NOMO-1 treated with DMSO at 0.1 percent for 48 hours (cell line): ENCODE results near the gene REPIN1.

Experiments used
- DNase-seq: peaks from one replicate; lab custom pipeline; 2025; ENCODE audit not compliant: unreplicated experiment; lab: John Stamatoyannopoulos, UW

The REPIN1 gene

DNA sequence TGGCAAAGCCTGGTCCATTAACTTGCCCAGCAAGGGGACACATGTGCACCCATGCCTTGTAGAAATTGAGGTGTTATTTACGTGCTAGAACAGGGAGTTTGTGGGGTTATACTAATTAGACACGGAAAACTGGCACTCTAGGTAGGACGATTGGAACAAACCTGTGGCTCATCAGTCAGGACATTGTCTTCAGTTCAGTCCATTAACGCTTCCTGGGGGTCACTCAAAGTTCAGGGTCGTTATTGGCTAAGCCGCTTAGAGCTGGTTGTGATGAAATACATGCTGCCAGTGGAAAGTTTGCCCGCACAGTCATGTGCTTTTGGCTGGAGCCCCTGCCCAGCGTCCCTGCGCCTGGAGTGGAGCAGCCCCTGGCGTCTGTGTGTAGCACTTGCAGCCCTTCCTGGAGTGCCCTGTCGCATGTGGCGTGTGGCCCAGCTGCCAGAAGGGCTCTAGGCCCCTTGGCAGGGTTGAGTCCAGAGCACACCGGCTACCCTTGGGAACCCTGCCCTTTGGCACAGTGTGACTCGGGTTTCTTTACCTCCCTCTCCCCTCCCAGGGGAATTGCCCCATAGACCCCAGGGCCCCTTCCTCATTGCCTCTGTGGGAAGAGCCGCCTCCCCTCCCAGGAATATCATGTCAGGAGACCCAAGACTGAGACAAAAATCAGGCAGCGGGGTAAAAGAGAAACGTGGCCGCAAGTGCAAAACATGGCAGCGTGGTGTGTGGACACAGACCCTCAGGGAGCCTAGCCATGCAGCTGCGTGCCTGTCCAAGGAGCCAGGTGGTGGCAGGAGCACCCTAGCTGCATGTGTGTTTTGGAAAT is 20.3 kb downstream of the REPIN1 start:
- DNase-seq, result peak; percentile 85

DNA sequence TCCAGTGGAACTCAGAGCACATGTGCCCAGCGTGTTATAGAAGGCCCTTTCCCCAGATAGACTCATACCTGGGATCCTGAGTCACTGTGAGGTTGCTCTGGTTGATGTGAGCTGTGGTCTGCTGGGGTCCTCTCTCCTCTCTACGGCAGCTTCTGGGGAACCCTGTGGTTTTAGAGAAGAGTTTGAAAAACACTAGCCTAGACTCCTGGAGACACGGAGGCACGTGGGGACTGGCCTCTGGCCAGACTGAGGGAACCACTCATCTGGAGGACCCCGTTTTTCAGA is 20.9 kb downstream of the REPIN1 start:
- DNase-seq, result no peak

DNA sequence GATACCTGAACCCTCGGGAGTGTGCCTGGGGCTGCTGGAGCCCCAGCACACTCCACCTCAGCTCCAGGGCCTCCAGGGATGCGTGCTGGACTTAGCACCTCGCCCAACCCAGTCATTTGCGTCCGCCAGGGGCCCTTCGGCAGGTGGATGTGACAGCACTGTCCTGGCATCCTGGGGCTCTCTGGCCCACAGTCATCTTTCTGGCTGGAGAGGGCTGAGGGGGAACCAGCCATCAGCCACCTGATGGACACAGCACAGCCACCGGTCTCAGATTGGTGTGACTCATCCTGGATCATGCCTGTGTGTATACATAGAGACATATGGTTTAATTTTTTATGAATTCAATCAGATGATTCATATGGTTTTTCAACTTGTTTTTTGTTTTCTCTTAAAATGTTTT is 21.6 kb downstream of the REPIN1 start:
- DNase-seq, result no peak

DNA sequence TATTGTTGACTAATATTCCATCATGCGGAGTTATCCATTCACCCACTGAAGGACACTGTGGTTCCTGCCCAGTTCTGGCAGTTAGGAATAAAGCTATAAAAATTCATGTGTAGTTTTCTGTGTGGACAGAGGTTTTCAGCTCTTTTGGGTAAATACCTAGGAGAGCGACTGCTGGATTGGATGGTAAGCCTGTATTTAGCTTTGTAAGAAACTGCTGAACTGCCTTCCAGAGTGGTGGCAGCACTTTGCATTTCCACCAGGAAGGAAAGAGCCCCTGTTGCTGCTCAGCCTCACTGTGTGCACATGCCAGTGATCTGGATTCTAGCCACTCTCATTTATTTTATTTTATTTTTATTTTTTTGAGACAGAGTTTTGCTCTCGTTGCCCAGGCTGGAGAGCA is 24.7 kb downstream of the REPIN1 start:
- DNase-seq, result no peak

DNA sequence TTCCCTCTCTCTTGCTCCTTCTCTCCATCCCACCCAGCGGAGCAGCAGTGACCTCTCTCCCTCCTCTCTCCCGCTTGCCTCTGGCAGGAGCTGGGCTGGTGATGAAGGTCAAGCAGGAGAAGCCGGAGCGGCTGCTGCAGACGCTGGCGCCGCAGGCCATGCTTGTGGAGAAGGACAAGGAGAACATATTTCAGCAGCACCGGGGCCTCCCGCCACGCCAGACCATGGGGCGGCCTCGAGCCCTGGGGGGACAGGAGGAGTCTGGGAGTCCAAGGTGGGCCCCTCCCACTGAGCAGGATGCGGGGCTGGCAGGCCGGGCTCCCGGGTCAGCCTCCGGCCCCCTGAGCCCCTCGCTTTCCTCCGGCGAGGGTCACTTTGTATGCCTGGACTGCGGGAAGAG is 27.8 kb downstream of the REPIN1 start:
- DNase-seq, result no peak

DNA sequence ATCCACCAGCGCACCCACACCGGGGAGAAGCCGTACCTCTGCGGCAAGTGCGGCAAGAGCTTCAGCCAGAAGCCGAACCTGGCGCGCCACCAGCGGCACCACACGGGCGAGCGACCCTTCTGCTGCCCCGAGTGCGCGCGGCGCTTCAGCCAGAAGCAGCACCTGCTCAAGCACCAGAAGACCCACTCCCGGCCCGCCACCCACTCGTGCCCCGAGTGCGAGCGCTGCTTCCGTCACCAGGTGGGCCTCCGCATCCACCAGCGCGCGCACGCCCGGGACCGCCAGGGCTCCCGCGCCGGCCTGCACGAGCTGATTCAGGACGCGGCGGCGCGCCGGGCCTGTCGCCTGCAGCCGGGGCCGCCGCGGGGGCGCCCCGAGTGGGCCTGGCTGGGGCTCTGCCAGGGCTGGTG is 28.2 kb downstream of the REPIN1 start:
- no peak for DNase-seq

DNA sequence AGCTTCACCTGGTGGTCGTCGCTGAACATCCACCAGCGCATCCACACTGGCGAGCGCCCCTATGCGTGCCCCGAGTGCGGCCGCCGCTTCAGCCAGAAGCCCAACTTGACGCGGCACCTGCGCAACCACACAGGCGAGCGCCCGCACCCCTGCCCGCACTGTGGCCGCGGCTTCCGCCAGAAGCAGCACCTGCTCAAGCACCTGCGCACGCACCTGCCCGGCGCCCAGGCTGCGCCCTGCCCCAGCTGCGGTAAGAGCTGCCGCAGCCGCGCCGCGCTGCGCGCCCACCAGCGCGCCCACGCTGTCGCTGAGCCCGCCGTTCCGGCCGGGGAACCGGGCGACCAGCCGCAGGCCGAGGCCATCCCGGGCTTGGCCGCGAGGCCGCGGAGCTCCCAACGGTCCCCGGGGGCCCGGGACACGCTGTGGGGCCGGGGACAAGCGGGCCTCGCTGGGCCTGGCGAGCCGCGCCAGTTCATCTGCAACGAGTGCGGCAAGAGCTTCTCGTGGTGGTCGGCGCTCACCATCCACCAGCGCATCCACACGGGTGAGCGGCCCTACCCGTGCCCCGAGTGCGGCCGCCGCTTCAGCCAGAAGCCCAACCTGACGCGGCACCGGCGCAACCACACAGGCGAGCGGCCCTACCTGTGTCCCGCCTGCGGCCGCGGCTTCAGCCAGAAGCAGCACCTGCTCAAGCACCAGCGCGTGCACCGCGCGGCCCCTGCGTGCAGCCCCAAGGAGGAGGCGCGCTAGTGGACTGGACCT is 28.9 kb downstream of the REPIN1 start:
- DNase-seq, result no peak

DNA sequence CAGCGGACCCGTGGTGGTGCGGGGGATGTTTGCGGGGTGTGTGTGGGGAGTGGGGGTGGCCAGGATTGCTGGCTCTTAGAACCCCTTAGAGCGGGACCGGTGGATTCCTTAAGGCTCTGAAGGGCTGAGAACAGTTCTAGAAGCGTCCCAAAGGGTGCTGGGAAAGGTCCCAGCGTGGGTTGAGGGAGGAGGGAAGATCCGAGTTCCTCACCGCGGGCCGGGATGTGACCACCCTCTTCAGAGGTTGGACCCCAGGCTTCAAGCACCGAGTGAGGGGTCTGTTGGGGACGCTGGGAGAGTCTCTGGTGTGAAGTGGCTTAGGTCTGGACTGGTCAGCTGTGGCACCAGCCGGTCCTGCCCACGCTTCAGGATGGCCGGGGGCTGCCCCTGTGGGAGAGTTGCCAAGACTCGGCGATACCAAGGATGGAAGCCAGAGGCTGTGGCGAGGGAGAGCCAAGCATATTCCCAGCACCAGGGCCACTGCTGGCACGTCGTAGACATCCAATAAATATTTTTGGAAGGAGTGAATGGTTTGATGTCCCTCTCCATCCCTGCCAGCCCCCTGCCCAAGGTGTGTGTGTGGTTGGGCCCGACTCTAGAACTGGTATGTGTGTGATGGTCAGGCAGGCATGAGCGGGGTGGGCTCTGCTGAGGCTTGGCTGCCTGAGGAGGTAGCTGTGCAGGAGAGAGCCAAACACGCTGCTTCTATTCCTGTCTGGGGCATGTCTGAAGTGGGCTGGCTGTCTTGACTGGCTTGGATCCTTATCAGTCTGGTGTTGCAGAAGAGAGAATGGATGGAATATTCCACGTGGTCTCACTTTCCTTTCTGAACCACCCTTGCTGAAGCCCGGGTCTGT is 29.7 kb downstream of the REPIN1 start:
- no peak for DNase-seq

DNA sequence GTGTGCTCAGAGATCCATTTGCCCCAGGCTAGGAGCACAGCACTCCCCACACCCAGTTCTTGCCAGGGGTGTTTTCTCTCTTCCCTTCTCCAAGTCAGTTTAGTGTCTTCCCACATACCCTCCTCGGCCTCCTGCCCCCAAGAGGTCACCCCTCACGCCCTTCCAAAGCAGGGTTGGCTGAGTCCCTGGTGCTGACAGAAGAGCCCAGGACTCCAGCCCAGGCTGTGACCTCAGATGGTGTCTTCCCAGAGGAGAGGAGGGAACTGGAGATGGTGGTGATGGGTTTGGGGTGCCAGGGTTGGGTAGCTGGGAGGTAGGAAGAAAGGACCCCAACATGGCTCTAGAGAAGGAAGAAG is 30.3 kb downstream of the REPIN1 start:
- no peak for DNase-seq

DNA sequence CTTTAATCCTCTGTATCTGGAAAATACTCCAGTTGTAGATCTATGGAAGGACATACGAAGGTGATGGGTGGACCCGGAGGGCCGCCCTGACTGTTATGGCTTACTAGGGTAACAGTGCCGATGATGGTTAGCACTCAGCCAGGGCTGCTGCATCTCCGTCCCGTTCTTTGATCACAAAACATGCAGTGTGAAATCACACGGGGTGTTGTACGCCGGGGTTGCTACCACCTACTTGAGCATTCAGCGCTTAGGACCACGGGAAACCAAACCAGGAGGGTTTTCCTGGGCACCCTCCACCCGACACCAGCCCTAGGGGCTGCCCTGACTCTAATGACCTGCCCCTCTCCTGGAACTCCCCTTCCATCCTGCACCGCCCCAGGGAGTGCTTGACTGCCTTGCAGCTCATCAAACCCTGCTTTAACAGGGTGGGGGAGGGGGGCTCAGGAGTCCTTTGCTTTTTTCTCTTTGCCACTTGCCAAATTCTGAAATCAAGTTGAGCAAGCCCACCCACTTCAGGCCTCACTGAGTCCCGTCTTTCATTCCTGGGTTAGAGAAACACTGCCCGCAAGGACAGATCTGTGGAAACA is 30.9 kb downstream of the REPIN1 start:
- DNase-seq, result no peak

DNA sequence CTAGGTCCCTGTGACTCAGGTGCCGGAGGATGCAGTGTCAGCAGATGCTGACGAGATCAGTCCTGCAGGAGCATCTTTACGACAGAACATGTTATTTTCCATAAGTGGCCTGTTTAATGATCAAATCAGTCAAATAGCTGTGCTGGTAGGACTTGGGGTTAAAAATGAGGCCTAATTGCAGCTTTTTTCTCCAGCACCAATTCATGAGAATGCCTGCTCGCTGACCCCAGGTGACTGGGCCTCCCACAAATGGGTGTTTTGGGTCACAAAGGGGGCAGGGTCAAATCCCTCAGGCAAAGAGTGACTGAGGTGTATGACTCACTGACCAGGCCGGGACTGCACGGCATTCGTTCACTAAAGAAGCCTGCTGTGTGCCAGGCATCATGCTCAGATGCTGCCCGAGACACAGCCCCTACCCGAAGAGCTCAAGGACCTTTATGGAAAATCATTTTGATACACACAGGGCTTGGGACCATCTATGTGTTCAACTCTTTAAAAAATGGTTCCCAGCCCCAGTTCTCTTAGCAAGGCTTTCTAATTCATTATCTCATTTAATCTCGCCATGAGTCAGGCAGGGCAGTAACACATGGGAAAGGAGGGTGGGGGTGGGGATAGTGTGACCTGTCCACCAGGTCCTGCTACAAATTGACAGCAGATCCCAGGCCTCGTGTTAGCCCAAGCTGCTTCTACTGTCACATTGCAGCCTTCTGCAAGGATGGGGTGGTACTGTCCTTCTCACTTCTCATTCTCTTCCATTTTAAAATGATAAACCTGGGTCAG is 31.6 kb downstream of the REPIN1 start:
- no peak for DNase-seq

DNA sequence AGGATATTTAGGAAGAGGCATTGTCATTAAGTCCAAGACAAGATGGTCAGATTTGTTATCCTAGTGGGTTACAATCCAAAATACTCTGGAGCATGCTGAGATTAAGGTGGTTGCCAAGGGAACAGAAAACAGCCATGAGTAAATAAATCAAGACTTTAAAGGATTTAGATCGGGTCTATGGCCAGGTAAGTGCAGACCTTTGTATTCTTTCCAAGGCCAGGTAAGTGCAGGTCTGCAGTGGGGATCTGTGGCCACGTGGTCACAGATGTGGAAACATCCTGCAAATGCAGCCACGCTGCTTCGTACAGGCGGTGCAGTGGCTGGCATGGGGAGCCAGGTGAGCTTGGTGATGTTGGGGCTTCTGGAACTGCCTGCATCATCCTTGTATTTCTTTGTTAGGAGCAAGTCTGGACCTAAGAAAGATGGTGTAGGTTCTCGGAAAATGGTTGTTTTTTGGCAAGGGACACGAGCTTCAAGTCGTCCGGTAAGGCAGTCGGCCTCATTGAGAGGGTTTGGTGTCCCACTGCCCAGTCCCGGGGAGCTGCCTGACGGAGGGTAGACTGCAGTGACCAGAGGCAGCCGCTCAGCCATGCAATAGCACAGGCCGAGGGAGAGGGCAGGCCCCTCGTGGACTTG is 32.3 kb downstream of the REPIN1 start:
- no peak for DNase-seq

DNA sequence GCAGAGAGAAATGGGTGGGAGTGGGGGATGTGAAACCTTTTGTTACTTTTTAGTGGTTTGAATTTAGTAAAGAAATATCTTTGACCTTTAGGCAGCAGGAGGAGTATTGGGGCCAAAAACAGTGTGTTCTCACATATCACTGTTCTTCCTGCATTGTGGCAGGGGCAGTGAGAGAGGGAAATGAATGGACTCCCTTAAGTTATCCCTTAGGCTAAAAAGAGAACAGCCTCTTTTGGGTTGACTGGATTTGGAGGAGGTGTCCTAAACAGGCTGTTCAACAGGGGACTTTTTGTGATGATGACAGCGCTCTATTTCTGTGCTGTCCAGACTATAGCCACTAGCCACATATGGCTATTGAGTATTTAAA is 32.8 kb downstream of the REPIN1 start:
- no peak for DNase-seq

DNA sequence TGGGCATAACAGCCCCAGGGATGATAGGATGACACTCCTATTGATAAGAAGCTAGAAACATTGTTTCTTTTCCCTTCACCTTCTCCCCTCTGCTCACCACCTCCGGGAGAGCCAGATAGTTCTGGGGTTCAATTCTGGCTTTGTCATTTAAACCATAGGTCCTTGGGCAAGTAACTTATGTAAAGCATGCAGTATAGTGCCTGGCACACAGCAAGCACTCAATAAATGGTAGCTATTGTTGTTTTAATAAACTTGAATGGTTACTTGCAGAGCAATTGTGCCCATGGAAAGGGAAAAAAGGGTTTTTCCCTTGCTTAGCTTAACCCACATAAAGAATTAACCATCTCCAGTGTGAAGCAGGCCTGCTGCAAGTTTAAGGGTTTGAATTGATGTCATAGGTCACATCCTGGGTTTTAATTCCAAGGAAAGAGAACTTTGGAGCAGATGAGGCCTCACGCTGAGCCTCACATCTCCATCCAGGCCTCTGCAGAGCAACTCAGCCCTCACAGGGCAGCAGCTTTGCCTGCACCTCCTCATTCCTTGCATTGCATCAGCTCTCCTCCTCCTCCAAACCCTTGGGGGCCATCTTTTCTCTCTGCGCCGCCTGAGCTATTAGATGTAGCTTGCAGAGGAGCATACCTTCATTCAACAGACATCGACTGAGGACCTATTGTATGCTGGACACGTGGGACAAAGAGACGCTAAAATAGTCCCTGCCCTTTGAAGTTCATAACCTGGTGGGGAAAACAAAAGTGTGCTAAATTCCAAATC is 33.4 kb downstream of the REPIN1 start:
- no peak for DNase-seq

DNA sequence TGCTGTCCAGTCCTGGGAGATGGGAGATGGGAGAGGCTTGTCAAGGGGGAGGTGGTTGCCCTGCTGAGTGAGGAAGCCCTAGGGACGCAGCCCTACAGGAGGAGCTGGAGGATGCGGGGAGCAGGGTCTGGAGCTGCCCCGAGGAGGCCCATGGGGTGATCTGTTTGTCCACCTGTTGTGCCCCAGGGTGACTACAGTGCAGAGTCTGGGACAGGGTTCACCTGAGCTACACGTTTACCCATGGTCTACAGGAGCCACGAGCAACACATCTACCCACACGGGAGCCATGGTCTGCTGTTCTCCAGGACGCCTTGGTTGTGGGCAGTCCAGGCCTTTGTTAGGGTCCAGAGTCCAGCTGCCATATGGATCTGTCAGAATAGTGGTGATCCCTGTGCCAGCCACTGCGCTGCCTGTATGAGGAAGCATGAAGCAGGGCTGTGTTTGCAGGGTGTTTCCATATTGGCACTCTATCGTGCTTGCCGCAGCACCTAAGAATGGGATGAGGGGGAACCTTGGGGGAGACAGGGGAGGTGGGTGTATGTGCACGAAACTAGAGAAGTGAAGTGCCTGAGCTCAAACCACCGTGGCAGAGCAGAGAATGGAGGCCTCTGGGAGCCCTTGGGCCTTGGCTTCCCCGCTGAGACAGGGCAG is 34.2 kb downstream of the REPIN1 start:
- no peak for DNase-seq

DNA sequence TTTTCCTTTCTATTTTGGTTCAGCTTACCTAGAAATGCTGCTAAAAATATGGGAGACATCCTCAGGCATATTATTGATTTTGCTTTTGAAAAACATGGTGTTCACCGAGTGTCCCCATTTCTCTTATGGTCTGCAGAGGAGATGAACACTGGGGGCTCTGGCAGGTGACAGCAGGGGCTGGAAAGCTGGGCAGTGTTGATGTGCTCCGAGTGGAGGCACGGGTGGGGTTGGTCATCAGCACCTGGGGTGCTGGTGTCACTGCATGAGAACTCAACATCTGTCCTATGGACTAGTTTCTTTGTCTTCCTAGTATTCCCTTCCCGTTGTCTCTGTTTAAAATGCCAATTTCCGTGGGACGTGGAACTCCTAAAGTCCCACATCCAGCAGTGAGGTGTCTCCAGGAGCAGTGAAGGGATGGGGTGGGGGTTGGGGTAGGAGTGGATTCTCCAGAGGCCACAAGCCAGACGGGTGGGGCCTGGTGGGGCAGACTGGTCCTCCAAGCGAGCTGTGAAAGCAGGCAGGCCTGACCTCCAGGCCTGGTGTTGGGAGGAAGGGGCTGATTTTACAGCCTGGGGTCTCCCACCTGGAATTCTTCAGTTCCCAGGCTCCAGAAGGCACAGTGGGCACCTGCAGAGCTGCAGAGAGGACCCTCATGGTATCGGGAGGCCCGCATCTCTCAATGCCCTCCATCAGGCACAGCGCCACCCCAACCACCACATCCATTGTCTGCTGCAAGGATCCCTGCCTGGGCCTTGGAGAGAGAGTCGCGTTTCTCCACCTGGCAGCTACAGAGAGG is 35.0 kb downstream of the REPIN1 start:
- DNase-seq, result no peak

DNA sequence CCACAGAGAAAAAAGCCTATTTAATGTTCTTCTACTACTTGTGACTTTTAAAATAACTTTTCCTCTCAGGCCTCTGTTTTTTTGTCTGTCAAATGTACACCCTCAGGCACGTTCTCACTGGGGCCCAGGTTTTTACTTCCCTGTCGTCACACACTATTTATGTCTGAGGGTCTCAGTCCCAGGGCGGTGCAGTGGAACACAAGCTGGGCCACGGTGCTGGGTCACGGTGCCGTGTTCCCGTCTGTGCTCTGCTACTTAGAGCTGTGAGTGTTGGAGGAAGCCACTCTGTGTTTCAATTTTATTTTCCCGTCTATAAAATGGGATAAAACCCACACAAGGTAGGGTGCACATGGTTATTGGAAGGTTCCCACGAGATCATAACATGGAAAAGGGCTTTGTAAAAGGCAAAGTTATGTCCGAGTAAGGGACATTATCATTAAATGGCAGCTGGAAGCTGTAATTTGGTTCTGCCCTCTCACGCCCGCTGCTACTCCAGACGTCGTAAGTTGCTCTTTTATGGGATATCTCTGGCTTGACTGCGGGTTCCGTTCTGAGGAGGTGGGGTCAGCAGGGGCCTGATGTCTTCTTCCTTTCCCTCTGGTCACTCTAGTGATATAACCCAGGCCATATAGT is 35.7 kb downstream of the REPIN1 start:
- DNase-seq, result no peak
